Vagina (tissue), 2 donors: Measurements from ENCODE around the gene PRPF40B. TPM values are rescaled to one million over a fixed set of nuclear protein-coding genes. Genes with fewer than 3 reads are reported as not detected.

ENCODE experiments used
- DNase-seq, 2 donors: peaks; one replicate each; pipeline ENCODE4 v3.0.0-alpha.2; 2017; ENCODE audit errors: extremely low spot score in 2 of 2
- H3K27ac ChIP-seq: fragments of 200-600 bp; sonication (generic); one replicate; pipeline ENCODE4 v1.5.1; 2019
- H3K27me3 ChIP-seq: fragments of 200-600 bp; sonication (generic); one replicate; pipeline ENCODE4 v1.5.1; 2019
- H3K36me3 ChIP-seq, 2 donors: fragments of 200-600 bp; sonication (generic); one replicate each; pipeline ENCODE4 v1.5.1; 2017 to 2019
- H3K4me1 ChIP-seq: fragments of 200-600 bp; sonication (generic); one replicate; pipeline ENCODE4 v1.5.1; 2019
- H3K4me3 ChIP-seq, 2 donors: fragments of 200-600 bp; sonication (generic); 1 replicate in 1 of 2; 2 replicates in 1 of 2; pipeline ENCODE4 v1.5.1; 2016 to 2019
- H3K9me3 ChIP-seq: fragments of 200-600 bp; sonication (generic); one replicate; pipeline ENCODE4 v1.5.1; 2019
- POLR2A ChIP-seq, 2 donors: fragments of 450-650 bp; IDR thresholded peaks; one replicate each; pipeline ENCODE4 v1.6.1; 2017; ENCODE audit warnings: antibody characterized with exemption in 2 of 2, mild to moderate bottlenecking in 2 of 2, moderate library complexity in 2 of 2
- POLR2AphosphoS5 ChIP-seq, 2 donors: sonication (generic); formaldehyde crosslinking; IDR thresholded peaks; one replicate each; pipeline ENCODE4 v1.9.0; 2017; ENCODE audit warnings: antibody characterized with exemption in 2 of 2, mild to moderate bottlenecking in 2 of 2, low read depth in 1 of 2; ENCODE audit not compliant: insufficient read depth in 1 of 2
- intact Hi-C: fragments of 100-400 bp; cut with DNase I; formaldehyde crosslinking; loops from one replicate; pipeline ENCODE4 v1.15.1; 2023
- total RNA-seq: library from RNA; depleted of rRNA; stranded (reverse); fragments of >200 nt; gene quantifications from one replicate; pipeline ENCODE4 v1.2.3, GENCODE V29; 2016
- TF ChIP-seq, protein P1 (sequence below), 3 experiments: fragments of 450-650 bp in 2 of 3; fragments of 200-600 bp in 1 of 3; sonication (generic) in 1 of 3; IDR thresholded peaks; one replicate each; pipeline ENCODE4 v1.5.1; 2017 to 2019; ENCODE audit warnings: antibody characterized with exemption in 3 of 3, mild to moderate bottlenecking in 2 of 3, moderate library complexity in 2 of 3

Gene PRPF40B
- total RNA-seq, 1 donor from 2014 or later, result 22.1 TPM

GRCh38 chr12:49627752-49628360 is 4.5 kb downstream of the PRPF40B start:
- Histone ChIP-seq H3K4me1 (peaks cover 6% of the 10 kb centered on the region), H3K9me3 (no peaks in the 10 kb centered on the region), H3K36me3 (no peaks in the 10 kb centered on the region), H3K27ac (no peak overlapping the region), H3K27me3 (no peaks in the 10 kb centered on the region), H3K4me3 (no peak overlapping the region)
- intact Hi-C loops, result no loop called here
- no peak for DNase-seq
- TF ChIP-seq POLR2A (IDR thresholded peaks at IDR 0.05), result no peak
- TF ChIP-seq POLR2AphosphoS5 (IDR thresholded peaks at IDR 0.05; ENCODE audit: insufficient read depth in 1 of 2, low read depth in 1 of 2), result no peak
- TF ChIP-seq, protein P1, sequence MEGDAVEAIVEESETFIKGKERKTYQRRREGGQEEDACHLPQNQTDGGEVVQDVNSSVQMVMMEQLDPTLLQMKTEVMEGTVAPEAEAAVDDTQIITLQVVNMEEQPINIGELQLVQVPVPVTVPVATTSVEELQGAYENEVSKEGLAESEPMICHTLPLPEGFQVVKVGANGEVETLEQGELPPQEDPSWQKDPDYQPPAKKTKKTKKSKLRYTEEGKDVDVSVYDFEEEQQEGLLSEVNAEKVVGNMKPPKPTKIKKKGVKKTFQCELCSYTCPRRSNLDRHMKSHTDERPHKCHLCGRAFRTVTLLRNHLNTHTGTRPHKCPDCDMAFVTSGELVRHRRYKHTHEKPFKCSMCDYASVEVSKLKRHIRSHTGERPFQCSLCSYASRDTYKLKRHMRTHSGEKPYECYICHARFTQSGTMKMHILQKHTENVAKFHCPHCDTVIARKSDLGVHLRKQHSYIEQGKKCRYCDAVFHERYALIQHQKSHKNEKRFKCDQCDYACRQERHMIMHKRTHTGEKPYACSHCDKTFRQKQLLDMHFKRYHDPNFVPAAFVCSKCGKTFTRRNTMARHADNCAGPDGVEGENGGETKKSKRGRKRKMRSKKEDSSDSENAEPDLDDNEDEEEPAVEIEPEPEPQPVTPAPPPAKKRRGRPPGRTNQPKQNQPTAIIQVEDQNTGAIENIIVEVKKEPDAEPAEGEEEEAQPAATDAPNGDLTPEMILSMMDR (IDR thresholded peaks at IDR 0.05), result no peak

- no peak overlapping the region for H3K27ac ChIP-seq
- H3K36me3 ChIP-seq, result no peaks in the 10 kb centered on the region
- intact Hi-C loops, result no loop called here
- no peak for TF ChIP-seq POLR2A (IDR thresholded peaks at IDR 0.05)
- TF ChIP-seq, protein P1 (IDR thresholded peaks at IDR 0.05), result no peak
- no peak for TF ChIP-seq POLR2AphosphoS5 (IDR thresholded peaks at IDR 0.05; ENCODE audit: insufficient read depth in 1 of 2, low read depth in 1 of 2)
- H3K4me1 ChIP-seq, result peaks cover 1% of the 10 kb centered on the region
- no peaks in the 10 kb centered on the region for H3K27me3 ChIP-seq
- no peaks in the 10 kb centered on the region for H3K9me3 ChIP-seq
- H3K4me3 ChIP-seq, result no peak overlapping the region
- DNase-seq, result peak in 1 of 2 donors; percentile 72
Measured at GRCh38 chr12:49631336-49631907, 8.1 kb downstream of the PRPF40B start.

- Histone ChIP-seq H3K4me1 (peaks cover 11% of the 10 kb centered on the region), H3K27ac (no peak overlapping the region), H3K4me3 (no peak overlapping the region), H3K36me3 (peaks cover 0 to under 1% of the 10 kb centered on the region in 2 donors), H3K27me3 (no peaks in the 10 kb centered on the region), H3K9me3 (no peaks in the 10 kb centered on the region)
- intact Hi-C loops, result no loop called here
- TF ChIP-seq, protein P1 (IDR thresholded peaks at IDR 0.05), result no peak
- TF ChIP-seq POLR2A (IDR thresholded peaks at IDR 0.05), result no peak
- TF ChIP-seq POLR2AphosphoS5 (IDR thresholded peaks at IDR 0.05; ENCODE audit: insufficient read depth in 1 of 2, low read depth in 1 of 2), result no peak
- no peak for DNase-seq
Measured at GRCh38 chr12:49632401-49632800, 9.0 kb downstream of the PRPF40B start.

- DNase-seq, result peak in 1 of 2 donors; percentile 60
- intact Hi-C loops, result no loop called here
- Histone ChIP-seq H3K4me3 (no peak overlapping the region), H3K27ac (no peak overlapping the region), H3K36me3 (peaks cover 0 to 8% of the 10 kb centered on the region in 2 donors), H3K9me3 (no peaks in the 10 kb centered on the region), H3K4me1 (peaks cover 15% of the 10 kb centered on the region), H3K27me3 (no peaks in the 10 kb centered on the region)
- TF ChIP-seq, protein P1 (IDR thresholded peaks at IDR 0.05), result no peak
- TF ChIP-seq POLR2AphosphoS5 (IDR thresholded peaks at IDR 0.05; ENCODE audit: insufficient read depth in 1 of 2, low read depth in 1 of 2) (no peak), POLR2A (IDR thresholded peaks at IDR 0.05) (no peak)
Measured at GRCh38 chr12:49632986-49633702, 9.8 kb downstream of the PRPF40B start.
